Measurements from ENCODE around the gene LHPP. TPM values are rescaled to one million over a fixed set of nuclear protein-coding genes. Genes with fewer than 3 reads are reported as not detected.

The LHPP gene
- total and polyA plus RNA-seq, 9 donors: 4.3 to 19.9 (median 12.6) TPM

DNA sequence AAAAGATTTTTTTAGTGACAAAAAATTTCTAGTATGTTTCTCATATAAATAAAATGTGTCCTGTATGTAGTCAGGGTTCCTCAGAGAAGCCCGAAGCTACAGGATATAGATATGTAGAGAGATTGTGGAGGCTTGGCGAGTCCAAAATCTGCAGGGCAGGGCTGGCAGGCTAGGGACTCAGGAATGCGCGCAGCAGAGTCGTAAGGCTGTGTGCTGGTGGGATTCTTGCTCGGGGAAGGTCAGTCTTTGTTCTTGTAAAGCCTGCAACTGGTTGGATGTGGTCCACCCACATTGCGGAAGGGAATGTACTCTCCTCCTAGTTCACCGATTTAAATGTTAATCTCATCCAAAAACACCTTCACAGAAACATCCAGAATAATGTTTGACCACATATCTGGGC, 30.6 kb downstream of the LHPP start:
- Histone ChIP-seq H3K27ac (no peak overlapping the region), H3K9me3 (no peaks in the 10 kb centered on the region), H3K27me3 (no peaks in the 10 kb centered on the region), H3K4me1 (ENCODE audit: insufficient read depth) (no peaks in the 10 kb centered on the region), H3K36me3 (no peaks in the 10 kb centered on the region), H3K4me3 (no peak overlapping the region)
- DNase-seq: no peak
- intact Hi-C loops (cut with DNase I): no loop called here
- WGBS, 3 donors: 90 to 95% (median 93%) methylated on average over 8 of the region's 8 CpGs
- no peak for TF ChIP-seq EP300 (IDR thresholded peaks at IDR 0.05)
- no peak for TF ChIP-seq POLR2A (IDR thresholded peaks at IDR 0.05)
- TF ChIP-seq, protein P1, sequence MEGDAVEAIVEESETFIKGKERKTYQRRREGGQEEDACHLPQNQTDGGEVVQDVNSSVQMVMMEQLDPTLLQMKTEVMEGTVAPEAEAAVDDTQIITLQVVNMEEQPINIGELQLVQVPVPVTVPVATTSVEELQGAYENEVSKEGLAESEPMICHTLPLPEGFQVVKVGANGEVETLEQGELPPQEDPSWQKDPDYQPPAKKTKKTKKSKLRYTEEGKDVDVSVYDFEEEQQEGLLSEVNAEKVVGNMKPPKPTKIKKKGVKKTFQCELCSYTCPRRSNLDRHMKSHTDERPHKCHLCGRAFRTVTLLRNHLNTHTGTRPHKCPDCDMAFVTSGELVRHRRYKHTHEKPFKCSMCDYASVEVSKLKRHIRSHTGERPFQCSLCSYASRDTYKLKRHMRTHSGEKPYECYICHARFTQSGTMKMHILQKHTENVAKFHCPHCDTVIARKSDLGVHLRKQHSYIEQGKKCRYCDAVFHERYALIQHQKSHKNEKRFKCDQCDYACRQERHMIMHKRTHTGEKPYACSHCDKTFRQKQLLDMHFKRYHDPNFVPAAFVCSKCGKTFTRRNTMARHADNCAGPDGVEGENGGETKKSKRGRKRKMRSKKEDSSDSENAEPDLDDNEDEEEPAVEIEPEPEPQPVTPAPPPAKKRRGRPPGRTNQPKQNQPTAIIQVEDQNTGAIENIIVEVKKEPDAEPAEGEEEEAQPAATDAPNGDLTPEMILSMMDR (IDR thresholded peaks at IDR 0.05): no peak

DNA sequence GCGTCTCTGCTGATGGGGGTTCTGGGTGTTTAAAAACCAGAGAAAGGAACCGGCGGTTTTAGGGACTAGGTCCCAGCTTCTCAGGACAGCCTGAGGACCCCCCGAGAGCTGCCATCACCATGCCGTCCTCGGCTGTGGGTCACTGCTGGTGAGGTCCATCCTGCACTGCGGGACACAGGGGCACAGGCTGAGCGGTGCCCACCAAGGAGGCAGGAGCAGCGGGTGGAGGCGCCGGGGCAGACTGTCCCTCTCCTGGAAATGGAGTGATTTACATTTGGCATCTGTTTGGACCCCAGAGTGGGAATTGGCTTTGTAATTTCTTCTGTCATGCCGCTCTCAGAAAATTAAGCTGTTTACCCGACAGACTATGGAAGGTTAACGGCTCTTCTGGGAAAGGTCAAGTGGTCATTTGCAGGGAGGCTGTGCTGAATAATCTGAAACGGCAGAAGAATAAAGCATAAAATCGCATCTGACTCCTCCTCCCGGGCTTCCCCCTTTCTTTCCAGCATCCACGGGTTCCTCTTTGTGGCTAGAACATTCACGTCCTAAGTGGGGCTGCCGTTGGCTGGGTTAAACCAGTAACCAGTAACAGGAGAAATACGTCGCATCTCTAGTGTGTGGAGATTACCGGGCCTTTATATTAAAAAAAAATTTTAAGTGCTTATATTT, 31.7 kb downstream of the LHPP start:
- TF ChIP-seq, protein P1 (IDR thresholded peaks at IDR 0.05): no peak
- TF ChIP-seq EP300 (IDR thresholded peaks at IDR 0.05) (no peak), POLR2A (IDR thresholded peaks at IDR 0.05) (no peak)
- H3K27ac ChIP-seq: no peak overlapping the region
- no peaks in the 10 kb centered on the region for H3K27me3 ChIP-seq
- DNase-seq: no peak
- WGBS, 3 donors: 75 to 78% (median 77%) methylated on average over 23 of the region's 23 CpGs
- H3K36me3 ChIP-seq: no peaks in the 10 kb centered on the region
- H3K4me1 ChIP-seq (ENCODE audit: insufficient read depth): no peaks in the 10 kb centered on the region
- no peak overlapping the region for H3K4me3 ChIP-seq
- H3K9me3 ChIP-seq: no peaks in the 10 kb centered on the region
- intact Hi-C loops (cut with DNase I): no loop called here

GRCh38 chr10:124494046-124494807, 32.6 kb downstream of the LHPP start:
- H3K36me3 ChIP-seq: no peaks in the 10 kb centered on the region
- intact Hi-C loops (cut with DNase I): no loop called here

DNA sequence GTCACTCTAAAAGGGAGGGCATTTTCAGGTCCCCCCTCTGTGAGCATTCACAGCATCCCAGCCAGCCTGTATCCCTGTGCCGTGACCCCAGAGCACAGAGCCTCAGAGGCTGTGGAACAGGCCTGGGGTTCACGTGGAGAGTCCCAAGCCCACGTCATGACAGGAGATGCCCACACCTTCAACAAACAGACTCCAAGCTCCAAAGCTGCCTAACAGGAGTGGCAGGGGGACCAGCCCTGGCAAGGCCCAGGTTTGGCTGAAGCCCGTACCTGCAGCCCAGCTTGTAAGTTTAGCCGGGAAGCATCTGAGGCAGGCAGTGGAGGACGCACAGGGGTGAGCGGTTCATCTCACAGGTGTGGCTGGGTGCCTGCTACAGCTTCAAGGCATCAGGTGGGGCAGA, 33.5 kb downstream of the LHPP start:
- Histone ChIP-seq H3K36me3 (no peaks in the 10 kb centered on the region), H3K9me3 (no peaks in the 10 kb centered on the region), H3K27ac (no peak overlapping the region), H3K27me3 (no peaks in the 10 kb centered on the region), H3K4me3 (no peak overlapping the region), H3K4me1 (ENCODE audit: insufficient read depth) (no peaks in the 10 kb centered on the region)
- TF ChIP-seq POLR2A (IDR thresholded peaks at IDR 0.05) (no peak), EP300 (IDR thresholded peaks at IDR 0.05) (no peak)
- TF ChIP-seq, protein P1 (IDR thresholded peaks at IDR 0.05): no peak
- intact Hi-C loops (cut with DNase I): loop anchor here in 1 of 4 donors (5.0 kb wide), 1 partner anchor 1478 kb away; no protein-coding TSS in a partner anchor
- WGBS, 3 donors: 95 to 97% (median 95%) methylated on average over 7 of the region's 7 CpGs
- DNase-seq: no peak

More at GRCh38 chr10:124494046-124494807, 32.6 kb downstream of the LHPP start:
- no peaks in the 10 kb centered on the region for H3K4me1 ChIP-seq (ENCODE audit: insufficient read depth)
- no peak for TF ChIP-seq EP300 (IDR thresholded peaks at IDR 0.05)
- TF ChIP-seq, protein P1 (IDR thresholded peaks at IDR 0.05): no peak
- no peak for TF ChIP-seq POLR2A (IDR thresholded peaks at IDR 0.05)
- no peaks in the 10 kb centered on the region for H3K9me3 ChIP-seq
- no peak overlapping the region for H3K4me3 ChIP-seq
- no peaks in the 10 kb centered on the region for H3K27me3 ChIP-seq
- 65 to 73% (median 67%) methylated on average over 16 of the region's 16 CpGs for WGBS, 3 donors
- DNase-seq: no peak
- H3K27ac ChIP-seq: no peak overlapping the region
